GM12878 (cell line): ENCODE data around the gene FBXL19.

Source experiments
- CTCF ChIP-seq, 3 experiments: IDR thresholded peaks in 2 of 3; conservative IDR thresholded peaks in 1 of 3; 2 replicates each; pipeline ENCODE4 v1.5.1; 2011; ENCODE audit warnings: low read depth in 3 of 3, low read length in 3 of 3, mild to moderate bottlenecking in 3 of 3, control low read depth in 2 of 3, moderate library complexity in 2 of 3, inconsistent platforms in 1 of 3, mixed read lengths in 1 of 3; ENCODE audit not compliant: control insufficient read depth in 2 of 3, insufficient read depth in 1 of 3; ENCODE audit errors: extremely low read depth in 1 of 3
- EP300 ChIP-seq, 2 experiments: fragments of 150-350 bp in 1 of 2; IDR thresholded peaks; 2 replicates each; pipeline ENCODE4 v1.6.1; 2011 to 2012; ENCODE audit warnings: low read depth in 2 of 2, low read length in 2 of 2, borderline replicate concordance in 1 of 2, improper control_type of control experiment in 1 of 2, inconsistent platforms in 1 of 2; ENCODE audit not compliant: control insufficient read depth in 1 of 2
- NR2C2 ChIP-seq: IDR thresholded peaks from 2 replicates; pipeline ENCODE4 v1.6.1; 2011; ENCODE audit warnings: borderline replicate concordance, low read depth; ENCODE audit not compliant: control insufficient read depth, insufficient read length
- POLR2A ChIP-seq: IDR thresholded peaks from 2 replicates; pipeline ENCODE4 v1.6.1; 2011; ENCODE audit warnings: low read depth, mild to moderate bottlenecking, low read length
- SIN3A ChIP-seq: IDR thresholded peaks from 2 replicates; pipeline ENCODE4 v1.6.1; 2012; ENCODE audit warnings: low read depth, low read length, improper control_type of control experiment
- SUZ12 ChIP-seq: fragments of 200-600 bp; sonication (generic); IDR thresholded peaks from one replicate; pipeline ENCODE4 v1.6.1; 2018; ENCODE audit warnings: antibody characterized with exemption, mild to moderate bottlenecking; ENCODE audit not compliant: unreplicated experiment
- ZNF207 ChIP-seq: fragments of 450-650 bp; IDR thresholded peaks from 2 replicates; pipeline ENCODE4 v1.6.1; 2014; ENCODE audit warnings: antibody characterized with exemption, mild to moderate bottlenecking, borderline replicate concordance

- TF ChIP-seq POLR2A (no peak), ZNF207 (no peak), SUZ12 (no peak), SIN3A (no peak), EP300 (IDR thresholded peaks at IDR 0.05; ENCODE audit: borderline replicate concordance in 1 of 2, control insufficient read depth in 1 of 2, low read depth in 2 of 2, low read length in 2 of 2) (no peak), CTCF (IDR thresholded peaks at IDR 0.05 in 2 of 3, conservative IDR thresholded peaks at IDR 0.05 in 1 of 3; ENCODE audit: control insufficient read depth in 2 of 3, extremely low read depth in 1 of 3, insufficient read depth in 1 of 3, low read depth in 3 of 3, low read length in 3 of 3) (no peak), NR2C2 (no peak)
Measured at GRCh38 chr16:30986129-30986991, 63.0 kb downstream of the FBXL19 start.
